Muscle layer of colon (tissue), 2 donors: Measurements from ENCODE around the gene SLFN14.

Experiments used
- H3K27ac ChIP-seq: one replicate; pipeline ENCODE4 v1.7.0; 2013; ENCODE audit warnings: low read depth, mild to moderate bottlenecking, low read length, moderate library complexity
- H3K27me3 ChIP-seq, 2 donors: one replicate each; pipeline ENCODE4 v1.7.0; 2013; ENCODE audit warnings: low read length in 2 of 2, mild to moderate bottlenecking in 2 of 2; ENCODE audit not compliant: insufficient read depth in 2 of 2, control insufficient read depth in 1 of 2
- H3K36me3 ChIP-seq: one replicate; pipeline ENCODE4 v1.7.0; 2013; ENCODE audit warnings: mild to moderate bottlenecking, low read length; ENCODE audit not compliant: insufficient read depth
- H3K4me1 ChIP-seq: one replicate; pipeline ENCODE4 v1.7.0; 2013; ENCODE audit warnings: mild to moderate bottlenecking, low read length; ENCODE audit not compliant: insufficient read depth
- H3K4me3 ChIP-seq, 2 donors: one replicate each; pipeline ENCODE4 v1.7.0; 2013; ENCODE audit warnings: low read length in 2 of 2, low read depth in 1 of 2, mild to moderate bottlenecking in 1 of 2, moderate library complexity in 1 of 2
- H3K9ac ChIP-seq: one replicate; pipeline ENCODE4 v1.7.0; 2013; ENCODE audit warnings: low read length
- H3K9me3 ChIP-seq: one replicate; pipeline ENCODE4 v1.7.0; 2013; ENCODE audit warnings: mild to moderate bottlenecking, low read length
- donor health status: abdominal sarcoma.
- donor health status: Adenocarcinoma of cecum.

The SLFN14 gene

DNA sequence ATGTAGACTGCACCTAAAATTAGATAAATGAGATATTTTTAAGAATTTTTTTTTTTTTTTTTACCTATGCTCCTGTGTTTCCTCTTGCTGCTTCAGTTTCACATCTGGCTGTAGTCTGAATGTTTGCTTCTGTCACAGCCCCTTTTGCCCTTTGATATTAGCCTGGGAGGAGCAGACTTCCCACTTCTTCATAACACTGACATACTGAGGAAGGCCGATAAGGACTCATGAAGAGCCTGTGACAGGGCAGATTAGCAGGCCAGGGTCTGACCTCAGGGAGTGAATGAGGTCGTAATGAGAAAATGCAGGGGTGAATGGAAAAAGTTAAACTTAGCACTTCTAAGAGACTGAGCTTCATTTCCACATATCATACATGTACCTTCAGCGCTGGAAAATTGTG lies at the start of gene SLFN14:
Gene SLFN14 (minus strand): TSS at position 117 of the 400 bp plus-strand sequence. CDS start 2,757 bp downstream, outside the sequence.
- no peak within 1 kb of the TSS for H3K4me3 ChIP-seq
- H3K9ac ChIP-seq = no peak within 1 kb of the TSS
- H3K4me1 ChIP-seq = no peaks in the 10 kb centered on the region
- no peaks in the 10 kb centered on the region for H3K27me3 ChIP-seq
- no peaks in the 10 kb centered on the region for H3K36me3 ChIP-seq
- H3K27ac ChIP-seq = no peak within 1 kb of the TSS
- no peaks in the 10 kb centered on the region for H3K9me3 ChIP-seq

DNA sequence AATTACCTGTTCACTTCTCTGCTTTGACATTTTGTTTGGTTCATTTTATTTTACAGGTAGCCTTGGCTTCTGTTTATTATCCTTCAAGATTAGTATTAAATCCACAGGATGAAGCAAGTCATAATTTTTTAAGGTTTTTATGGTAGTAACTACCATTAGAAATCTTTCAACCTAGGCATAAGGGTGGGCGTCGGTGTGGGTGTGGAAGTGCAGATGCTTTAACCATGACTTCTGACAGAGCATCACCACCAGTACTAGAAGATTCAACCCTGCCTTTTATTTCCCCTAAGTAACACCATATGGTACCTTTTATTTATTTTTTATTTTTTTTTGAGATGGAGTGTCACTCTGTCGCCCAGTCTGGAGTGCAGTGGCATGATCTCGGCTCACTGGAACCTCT lies 49.2 kb upstream of the SLFN14 start:
- Histone ChIP-seq H3K36me3 (peaks cover 38% of the 10 kb centered on the region), H3K27ac (no peak overlapping the region), H3K9me3 (no peaks in the 10 kb centered on the region), H3K27me3 (no peaks in the 10 kb centered on the region), H3K4me1 (peaks cover 6% of the 10 kb centered on the region), H3K4me3 (no peak overlapping the region), H3K9ac (no peak overlapping the region)

DNA sequence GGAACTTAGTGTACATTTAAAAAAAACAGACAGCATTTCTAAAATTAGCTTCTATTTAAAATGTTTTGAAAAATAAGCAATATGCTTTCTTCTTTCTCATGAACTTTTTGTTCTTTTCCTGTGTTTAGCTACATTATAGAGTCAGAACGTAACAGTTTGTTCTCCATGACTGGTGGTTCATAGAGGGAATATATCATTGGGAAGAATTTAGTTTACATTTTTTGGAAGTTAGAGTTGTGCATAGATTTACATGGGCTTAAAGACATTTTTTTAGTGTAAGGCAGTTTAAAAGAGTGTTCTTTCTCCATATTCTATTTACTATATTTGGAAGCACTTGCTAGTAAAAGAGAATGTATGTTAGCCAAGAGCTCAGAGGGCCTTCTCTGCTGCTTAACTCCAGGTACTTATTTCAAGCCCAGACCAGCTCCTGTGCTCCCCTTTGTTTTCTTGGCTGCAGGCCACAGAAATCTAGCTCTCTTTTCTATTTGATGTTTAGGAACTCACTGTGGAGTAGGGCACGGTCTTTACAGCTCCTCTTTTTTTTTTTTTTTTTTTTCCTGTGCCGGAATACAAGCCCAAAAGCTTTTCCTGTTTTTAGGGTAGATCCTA lies 46.7 kb upstream of the SLFN14 start:
- no peak overlapping the region for H3K4me3 ChIP-seq
- H3K27ac ChIP-seq = no peak overlapping the region
- H3K36me3 ChIP-seq = peaks cover 38% of the 10 kb centered on the region
- H3K9ac ChIP-seq = no peak overlapping the region
- no peaks in the 10 kb centered on the region for H3K27me3 ChIP-seq
- H3K9me3 ChIP-seq = no peaks in the 10 kb centered on the region
- H3K4me1 ChIP-seq = peaks cover 6% of the 10 kb centered on the region

DNA sequence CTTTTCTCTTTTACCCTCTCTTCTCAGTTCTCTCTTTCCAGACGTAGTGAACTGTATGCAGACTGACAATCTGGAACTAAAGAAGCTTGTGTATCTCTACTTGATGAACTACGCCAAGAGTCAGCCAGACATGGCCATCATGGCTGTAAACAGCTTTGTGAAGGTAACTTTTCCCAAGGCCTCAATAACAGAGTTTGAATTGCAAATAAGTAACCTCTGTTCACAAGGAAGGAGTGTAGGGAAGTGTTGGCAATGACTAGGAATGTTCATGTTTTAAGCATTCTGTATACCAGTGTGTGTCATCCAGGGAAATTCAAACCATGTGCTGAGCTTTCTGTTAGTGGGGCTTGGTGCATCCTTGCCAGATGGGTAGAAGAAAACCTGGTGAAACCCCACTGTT lies 45.1 kb upstream of the SLFN14 start:
- no peak overlapping the region for H3K9ac ChIP-seq
- H3K36me3 ChIP-seq = peaks cover 33% of the 10 kb centered on the region
- no peak overlapping the region for H3K27ac ChIP-seq
- no peaks in the 10 kb centered on the region for H3K27me3 ChIP-seq
- peaks cover 6% of the 10 kb centered on the region for H3K4me1 ChIP-seq
- no peaks in the 10 kb centered on the region for H3K9me3 ChIP-seq
- H3K4me3 ChIP-seq = no peak overlapping the region

DNA sequence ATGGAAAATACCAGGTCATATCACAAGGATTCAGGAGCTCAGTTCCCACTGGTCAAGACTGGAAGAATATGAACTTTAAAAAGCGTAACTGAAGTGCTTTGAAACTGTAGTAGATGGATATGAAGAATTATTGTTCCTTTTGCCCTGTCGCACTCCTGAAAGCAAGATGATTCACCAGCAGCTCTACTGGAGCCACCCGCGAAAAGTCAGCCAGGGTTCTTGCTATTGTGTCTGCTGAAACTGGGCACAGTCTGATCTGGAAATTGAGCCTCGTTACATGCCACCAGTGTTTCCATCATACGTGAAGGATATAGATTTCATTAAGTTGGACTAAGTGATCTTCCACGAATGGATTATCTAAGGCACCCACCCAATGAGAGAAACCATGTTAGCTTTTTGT lies 43.1 kb upstream of the SLFN14 start:
- Histone ChIP-seq H3K4me3 (no peak overlapping the region), H3K27me3 (no peaks in the 10 kb centered on the region), H3K9ac (no peak overlapping the region), H3K4me1 (peaks cover 6% of the 10 kb centered on the region), H3K36me3 (peaks cover 30% of the 10 kb centered on the region), H3K9me3 (no peaks in the 10 kb centered on the region), H3K27ac (no peak overlapping the region)

DNA sequence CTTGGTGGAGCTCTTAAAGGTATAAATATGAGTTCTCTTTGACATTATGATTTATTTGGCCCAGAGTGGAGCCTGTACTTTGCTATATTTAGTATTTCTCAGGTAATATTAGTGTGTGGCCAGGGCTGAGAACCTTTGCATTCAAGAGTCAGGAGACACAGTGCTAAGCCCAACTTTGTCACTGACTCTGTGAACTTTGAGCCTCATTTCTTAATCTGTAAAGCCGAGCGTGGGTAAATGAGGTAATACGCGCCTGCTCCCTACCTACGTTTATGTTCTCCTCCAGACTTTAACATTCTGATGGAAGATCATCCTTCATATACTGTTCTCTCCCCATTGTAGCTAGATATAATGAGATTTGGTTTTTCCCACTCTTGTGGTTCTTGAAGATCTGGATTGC lies 37.0 kb upstream of the SLFN14 start:
- no peaks in the 10 kb centered on the region for H3K27me3 ChIP-seq
- H3K27ac ChIP-seq = no peak overlapping the region
- H3K9me3 ChIP-seq = no peaks in the 10 kb centered on the region
- H3K9ac ChIP-seq = no peak overlapping the region
- H3K4me3 ChIP-seq = no peak overlapping the region
- no peaks in the 10 kb centered on the region for H3K4me1 ChIP-seq
- peaks cover 41% of the 10 kb centered on the region for H3K36me3 ChIP-seq

DNA sequence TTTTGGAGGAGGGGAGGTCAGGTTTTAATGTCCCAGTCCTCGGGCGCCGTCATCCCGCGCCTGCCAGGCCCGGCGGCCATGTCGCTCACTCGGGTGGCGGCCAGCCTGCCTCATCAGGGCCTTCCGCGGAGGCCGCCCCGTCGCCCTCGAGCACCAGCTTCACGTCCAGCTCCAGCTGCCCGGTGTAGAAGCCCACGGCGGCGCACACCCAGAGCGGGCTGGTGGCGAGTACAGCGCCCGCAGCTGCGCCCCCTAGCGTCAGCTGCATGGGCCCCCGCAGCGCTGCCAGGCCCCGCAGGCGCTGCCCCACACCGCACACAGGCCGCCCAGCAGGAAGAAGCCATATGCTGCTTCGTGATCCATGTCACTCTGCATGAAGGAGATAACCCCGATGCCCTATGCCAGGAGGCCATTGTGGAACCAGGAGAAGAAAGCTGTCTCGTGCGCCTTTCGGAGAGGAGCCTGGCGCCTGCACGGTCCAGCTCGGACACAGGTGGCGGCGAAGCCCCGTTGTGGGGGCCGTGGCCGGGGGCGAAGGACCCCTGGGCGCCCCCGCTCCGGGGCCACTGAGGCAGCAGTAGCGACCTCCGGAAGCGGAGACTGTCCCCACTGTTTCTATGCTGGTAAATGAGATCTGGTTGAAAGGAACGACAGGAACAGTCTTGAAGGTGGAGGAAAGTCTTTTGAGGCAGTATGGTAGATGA lies 36.1 kb upstream of the SLFN14 start:
- H3K4me3 ChIP-seq = no peak overlapping the region
- no peak overlapping the region for H3K9ac ChIP-seq
- H3K27me3 ChIP-seq = no peaks in the 10 kb centered on the region
- H3K27ac ChIP-seq = no peak overlapping the region
- H3K4me1 ChIP-seq = no peaks in the 10 kb centered on the region
- no peaks in the 10 kb centered on the region for H3K9me3 ChIP-seq
- peaks cover 41% of the 10 kb centered on the region for H3K36me3 ChIP-seq

DNA sequence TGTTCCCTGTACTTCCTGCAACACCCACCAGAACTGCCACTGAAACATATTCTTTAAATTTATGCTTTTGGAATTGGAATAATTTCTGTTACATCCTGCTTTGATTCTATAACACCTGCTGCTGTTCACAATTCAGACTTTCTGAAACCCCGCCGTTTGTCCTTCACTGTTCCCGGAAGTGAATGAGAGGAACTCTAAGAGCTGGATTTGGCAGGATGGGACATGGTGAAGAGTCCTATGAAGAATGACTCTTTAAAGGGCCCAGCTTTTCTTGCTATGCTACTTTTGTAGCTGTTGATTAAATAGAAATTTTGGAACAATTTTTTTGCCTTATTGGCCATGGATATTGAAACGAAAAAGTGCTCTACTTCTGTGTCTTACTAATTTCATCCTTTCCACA lies 35.5 kb upstream of the SLFN14 start:
- Histone ChIP-seq H3K27ac (no peak overlapping the region), H3K27me3 (no peaks in the 10 kb centered on the region), H3K4me1 (no peaks in the 10 kb centered on the region), H3K36me3 (peaks cover 41% of the 10 kb centered on the region), H3K9ac (no peak overlapping the region), H3K9me3 (no peaks in the 10 kb centered on the region), H3K4me3 (no peak overlapping the region)

DNA sequence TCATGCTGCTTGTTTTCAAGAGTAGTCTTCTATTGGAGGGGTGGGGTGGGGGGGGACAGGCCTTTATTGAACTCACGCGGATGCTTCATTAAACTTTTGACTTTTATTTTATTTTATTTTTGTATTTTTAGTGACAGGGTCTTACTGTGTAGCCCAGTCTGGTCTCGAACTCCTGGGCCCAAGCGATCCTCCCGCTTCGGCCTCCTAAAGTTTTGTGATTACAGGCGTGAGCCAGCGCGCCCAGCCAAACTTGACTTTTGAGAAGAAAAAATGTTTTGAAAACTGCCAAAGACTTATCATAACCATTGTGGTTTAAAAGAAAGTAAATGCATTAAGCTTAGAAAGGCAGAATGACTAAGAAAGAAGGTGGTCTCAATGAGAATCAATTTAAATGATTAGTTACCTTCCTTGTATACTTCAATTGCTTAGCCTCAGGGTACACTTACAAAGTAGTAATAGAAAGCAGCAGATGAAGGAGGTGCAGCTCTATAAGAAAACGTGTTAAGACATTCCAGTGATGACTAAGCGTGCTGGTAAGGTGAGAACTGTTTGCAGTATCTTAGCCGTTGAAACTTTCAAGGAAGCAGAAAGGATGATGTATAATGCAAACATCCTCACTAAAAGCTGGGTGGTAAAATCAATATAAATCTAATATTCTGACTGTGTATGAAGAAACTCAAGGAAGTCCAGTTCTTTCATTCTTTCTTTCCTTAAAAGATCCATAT lies 27.7 kb upstream of the SLFN14 start:
- Histone ChIP-seq H3K9ac (no peak overlapping the region), H3K4me3 (peak overlapping the region in 1 of 2 donors; percentile 81), H3K27ac (no peak overlapping the region), H3K27me3 (no peaks in the 10 kb centered on the region), H3K36me3 (no peaks in the 10 kb centered on the region), H3K9me3 (no peaks in the 10 kb centered on the region), H3K4me1 (peaks cover 23% of the 10 kb centered on the region)

DNA sequence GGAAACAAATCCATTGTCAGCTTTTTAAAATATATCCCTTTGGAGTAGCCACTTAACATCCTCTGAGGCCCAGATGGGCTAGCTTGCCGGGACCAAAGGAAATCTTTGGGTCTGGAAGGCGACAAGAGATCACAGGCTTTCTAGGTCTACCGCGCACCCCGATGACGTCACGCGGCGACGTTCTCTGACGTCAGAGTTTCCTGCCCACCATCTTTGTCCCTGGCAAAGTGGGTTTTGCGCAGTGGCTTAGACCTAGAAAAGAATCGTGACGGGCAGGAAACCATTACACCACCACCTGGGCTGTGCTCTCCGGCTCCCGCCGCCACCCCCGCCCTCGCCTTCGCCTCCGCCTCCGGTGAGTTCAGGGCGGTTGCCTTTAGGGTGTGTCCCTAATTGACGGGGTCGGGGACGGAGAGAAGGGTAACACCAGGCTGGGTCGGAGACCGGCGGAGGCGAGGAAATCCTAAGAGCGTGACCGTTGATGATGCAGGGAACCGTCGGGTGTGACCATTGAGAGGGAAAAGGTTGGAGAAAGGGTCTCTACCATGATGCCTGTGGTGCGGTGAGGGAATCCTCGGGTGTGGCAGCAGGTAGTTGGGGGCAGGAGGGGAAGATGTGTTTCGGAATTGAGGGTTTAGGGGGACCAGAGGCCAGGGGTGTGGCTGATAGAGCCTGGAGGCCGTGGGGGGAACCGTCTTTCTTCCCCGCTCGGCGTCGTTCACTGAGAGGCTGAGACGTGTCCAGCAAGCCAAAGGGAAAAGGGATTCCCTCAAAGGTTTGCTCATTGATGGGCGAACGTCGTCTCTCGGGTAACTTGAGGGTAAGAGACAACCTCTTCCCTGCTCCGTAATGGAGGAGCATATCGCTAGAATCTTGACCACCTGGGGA lies 26.7 kb upstream of the SLFN14 start, which contains the start of gene AP2B1:
Gene AP2B1 (plus strand): TSS at position 249 of the 888 bp plus-strand sequence. CDS start 6,709 bp downstream, outside the sequence.
- no peaks in the 10 kb centered on the region for H3K36me3 ChIP-seq
- peak within 1 kb of the TSS; percentile 78 for H3K9ac ChIP-seq
- H3K9me3 ChIP-seq = no peaks in the 10 kb centered on the region
- no peaks in the 10 kb centered on the region for H3K27me3 ChIP-seq
- peak within 1 kb of the TSS; percentile 81 to 88 for H3K4me3 ChIP-seq
- peaks cover 23% of the 10 kb centered on the region for H3K4me1 ChIP-seq
- peak within 1 kb of the TSS; percentile 90 for H3K27ac ChIP-seq

DNA sequence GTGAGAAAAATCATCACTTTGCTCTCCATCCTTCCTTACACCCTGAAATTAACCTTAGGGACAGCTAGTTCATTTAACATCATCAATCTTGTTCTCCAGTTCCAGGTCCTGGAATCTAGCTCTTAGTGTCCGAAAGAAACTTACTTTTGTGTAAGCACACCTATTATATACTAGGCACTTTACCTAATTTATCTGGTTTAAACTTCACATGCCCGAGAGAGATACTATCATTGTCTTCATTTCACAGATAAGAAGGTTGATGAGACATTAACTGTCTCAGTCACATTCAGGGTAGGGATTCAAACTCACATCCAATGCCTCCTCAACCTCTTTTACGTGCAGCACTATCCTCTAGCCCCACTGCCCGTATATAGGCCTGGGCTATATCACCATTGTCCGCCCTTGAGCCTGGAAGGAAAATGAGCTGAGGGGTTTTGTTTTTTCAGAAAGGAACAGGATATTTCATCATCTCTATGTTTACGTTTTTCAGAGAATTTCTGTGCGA lies 26.0 kb upstream of the SLFN14 start:
- no peaks in the 10 kb centered on the region for H3K27me3 ChIP-seq
- peak overlapping the region; percentile 90 for H3K27ac ChIP-seq
- H3K4me3 ChIP-seq = peak overlapping the region; percentile 81 to 88
- no peaks in the 10 kb centered on the region for H3K9me3 ChIP-seq
- H3K4me1 ChIP-seq = peaks cover 23% of the 10 kb centered on the region
- no peaks in the 10 kb centered on the region for H3K36me3 ChIP-seq
- H3K9ac ChIP-seq = peak overlapping the region; percentile 78
